Erythroblast (primary cell): ENCODE data around the gene ALKBH4.
"Not testable (repeated sequence)": the region's sequence is repeated elsewhere in the genome, so short reads cannot be mapped to it uniquely, and the experiment has no call there.

Source experiments
- DNase-seq, 2 experiments: peaks; one replicate each; lab custom pipeline; 2025; lab: John Stamatoyannopoulos, UW
- GATA1 ChIP-seq: IDR thresholded peaks from 2 replicates; pipeline ENCODE4 v1.6.1; 2011; ENCODE audit warnings: low read depth, mild to moderate bottlenecking, control low read depth, low read length, moderate library complexity
- POLR2A ChIP-seq: IDR thresholded peaks from 2 replicates; pipeline ENCODE4 v1.6.1; 2011; ENCODE audit warnings: mild to moderate bottlenecking, low read length

The ALKBH4 gene

DNA sequence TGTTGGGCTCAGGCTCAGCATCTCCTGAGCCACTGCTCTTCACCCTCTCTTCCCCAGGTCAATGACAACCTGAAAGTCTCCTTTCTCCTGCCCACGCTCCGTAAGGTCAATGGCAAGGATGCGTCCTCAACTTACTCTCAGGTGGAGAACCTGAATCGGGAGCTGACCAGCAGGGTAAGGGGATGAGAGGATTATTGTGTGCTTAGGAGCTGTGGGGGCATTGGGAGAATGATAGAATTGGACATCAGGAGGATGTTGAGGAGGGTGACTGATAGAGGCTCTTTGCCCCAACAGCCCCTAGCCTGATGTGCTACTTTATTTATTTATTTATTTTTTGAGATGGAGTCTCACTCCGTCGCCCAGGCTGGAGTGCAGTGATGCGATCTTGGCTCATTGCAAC is 1.4 kb upstream of the ALKBH4 start:
- no peak for TF ChIP-seq POLR2A
- TF ChIP-seq GATA1, result no peak
- no peak for DNase-seq

DNA sequence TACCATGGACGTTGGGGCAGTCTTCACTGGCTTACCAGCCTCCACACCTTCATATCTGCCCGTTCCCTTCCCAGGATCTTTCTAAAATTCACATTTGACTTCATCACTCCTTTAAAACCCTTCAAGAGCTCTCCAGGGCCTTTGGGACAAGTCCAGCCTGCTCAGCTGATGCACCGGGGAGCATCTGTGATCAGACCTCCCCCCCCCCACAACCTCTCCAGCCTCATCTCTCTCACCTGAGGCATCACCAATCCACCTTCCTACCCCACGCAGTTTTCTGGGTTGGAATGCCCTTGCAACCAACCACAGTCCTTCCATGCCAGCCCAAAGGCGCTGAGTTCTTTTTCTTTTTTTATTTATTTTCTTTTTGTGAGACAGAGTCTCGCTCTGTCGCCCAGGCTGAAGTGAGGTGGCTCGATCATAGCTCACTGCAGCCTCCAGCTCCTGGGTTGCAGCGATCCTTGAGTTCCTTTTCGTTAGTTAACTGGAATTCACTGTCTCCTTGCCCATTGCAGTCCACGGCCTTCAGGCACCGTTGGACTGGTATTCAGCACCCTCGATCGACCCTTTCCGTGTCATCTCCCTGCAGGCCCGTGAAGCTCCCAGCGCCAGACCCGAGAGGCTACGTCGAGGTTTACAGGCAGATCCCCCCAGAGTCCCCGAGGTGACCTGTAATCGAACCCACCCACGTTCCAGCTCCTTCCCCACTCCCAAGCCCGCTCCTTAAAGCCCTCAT is 654 bp downstream of the ALKBH4 start:
- peak; percentile 55 to 65 for DNase-seq

GRCh38 chr7:102460467-102460866 is 4.2 kb downstream of the ALKBH4 start:
- no peak for DNase-seq
- no peak for TF ChIP-seq POLR2A
- no peak for TF ChIP-seq GATA1

More for the DNA sequence above, 654 bp downstream of the ALKBH4 start:
- no peak for TF ChIP-seq POLR2A
- TF ChIP-seq GATA1, result no peak

DNA sequence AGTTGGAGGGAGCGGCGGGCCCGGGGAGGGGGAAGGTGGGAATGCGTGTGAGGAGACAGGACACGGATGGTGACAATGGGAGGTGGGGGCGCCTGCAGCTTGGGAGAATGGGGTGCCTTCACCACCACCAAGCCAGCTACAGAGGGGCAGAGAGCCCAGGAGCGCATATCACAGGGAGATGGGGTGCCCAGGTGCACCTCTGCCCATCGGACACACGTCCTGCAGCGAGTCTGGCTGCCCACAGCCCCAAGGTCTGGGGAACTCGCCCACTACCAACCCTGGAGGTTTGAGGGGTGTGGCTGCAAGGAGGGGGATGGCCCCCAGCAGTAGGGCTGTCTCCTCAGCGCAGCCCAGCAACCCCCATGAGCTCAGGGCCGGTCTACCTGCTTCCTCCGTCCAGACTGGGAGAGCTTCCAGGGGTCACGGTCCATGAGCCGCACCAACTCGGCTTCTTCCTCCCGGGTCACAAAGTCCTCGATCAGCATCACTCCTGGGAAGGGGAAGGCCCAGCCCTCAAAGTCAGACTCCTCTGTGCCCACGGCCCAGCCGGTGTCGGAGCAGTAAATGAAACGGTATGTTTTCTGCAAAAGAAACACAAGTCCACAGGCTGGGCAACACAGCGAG is 5.3 kb downstream of the ALKBH4 start:
- TF ChIP-seq GATA1 (no peak), POLR2A (no peak)
- DNase-seq, result no peak

GRCh38 chr7:102457352-102457924 is 7.2 kb downstream of the ALKBH4 start:
- no peak for TF ChIP-seq GATA1
- no peak for TF ChIP-seq POLR2A
- DNase-seq, result no peak

- no peak for DNase-seq
- TF ChIP-seq POLR2A, result no peak
- TF ChIP-seq GATA1, result no peak
These were observed 8.3 kb downstream of the ALKBH4 start for GRCh38 chr7:102456327-102456726.

DNA sequence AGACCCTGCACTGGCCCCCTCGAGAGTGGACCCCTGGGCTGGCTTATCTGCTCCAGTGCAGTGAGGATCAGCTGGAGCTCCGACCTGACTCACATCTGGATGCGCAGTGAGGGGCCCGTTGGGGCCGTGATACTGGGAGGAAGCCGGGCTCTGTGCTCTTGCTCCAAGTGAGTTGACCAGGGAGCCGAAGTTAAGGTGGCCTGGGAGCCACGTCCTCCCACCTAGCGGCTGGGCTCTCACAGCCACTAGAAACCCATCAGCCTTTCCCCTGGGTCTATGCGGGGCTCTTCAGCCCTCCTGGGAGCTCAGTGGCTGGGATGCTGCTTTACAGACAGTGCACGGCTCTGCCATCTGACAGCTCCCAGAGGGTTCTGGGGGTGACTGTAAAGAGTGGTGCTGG is 9.1 kb downstream of the ALKBH4 start:
- no peak for DNase-seq
- no peak for TF ChIP-seq POLR2A
- no peak for TF ChIP-seq GATA1

DNA sequence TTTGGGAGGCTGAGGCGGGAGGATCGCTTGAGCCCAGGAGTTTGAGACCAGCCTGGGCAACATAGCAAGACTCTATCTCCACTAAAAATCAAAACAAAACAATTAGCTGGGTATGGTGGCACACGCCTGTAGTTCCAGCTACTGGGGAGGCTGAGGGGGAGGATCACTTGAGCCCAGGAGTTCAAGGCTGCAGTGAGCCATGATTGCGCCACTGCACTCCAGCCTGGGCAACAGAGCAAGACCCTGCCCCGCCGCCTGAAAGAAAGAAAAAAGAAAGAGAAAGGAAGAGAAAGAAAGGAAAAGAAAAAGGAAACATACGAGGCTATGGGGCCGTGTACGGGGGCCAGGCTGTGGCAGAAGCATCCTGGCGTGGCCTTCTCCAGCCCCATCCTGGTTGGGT is 9.7 kb downstream of the ALKBH4 start:
- not testable (repeated sequence) for DNase-seq
- peak; percentile 14 for TF ChIP-seq POLR2A

DNA sequence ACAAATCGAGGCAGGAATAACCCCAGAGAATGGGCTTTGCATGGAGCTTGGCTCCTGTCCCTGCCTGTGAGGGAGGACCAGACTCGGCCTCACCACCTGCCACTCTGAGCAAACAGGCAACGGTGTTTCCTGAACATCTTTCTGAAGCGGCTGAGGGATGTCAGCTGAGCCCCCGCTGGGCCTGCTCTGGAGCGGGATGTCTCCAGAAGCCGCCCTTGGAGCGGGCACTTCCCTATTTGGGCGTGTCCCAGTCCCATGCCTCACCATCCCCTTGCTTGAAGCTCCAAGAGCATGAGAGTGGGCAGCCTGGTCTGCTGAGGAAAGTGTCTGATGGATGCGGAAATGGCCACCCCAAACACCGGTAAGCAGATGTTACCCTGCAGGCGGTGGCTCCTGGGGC is 10.2 kb downstream of the ALKBH4 start:
- no peak for DNase-seq
- TF ChIP-seq GATA1 (no peak), POLR2A (no peak)

GRCh38 chr7:102453319-102453718 is 11.3 kb downstream of the ALKBH4 start:
- TF ChIP-seq POLR2A, result no peak
- TF ChIP-seq GATA1, result no peak
- no peak for DNase-seq

- TF ChIP-seq POLR2A, result no peak
- TF ChIP-seq GATA1, result no peak
- no peak for DNase-seq
These were observed 12.2 kb downstream of the ALKBH4 start for GRCh38 chr7:102452451-102452850.

DNA sequence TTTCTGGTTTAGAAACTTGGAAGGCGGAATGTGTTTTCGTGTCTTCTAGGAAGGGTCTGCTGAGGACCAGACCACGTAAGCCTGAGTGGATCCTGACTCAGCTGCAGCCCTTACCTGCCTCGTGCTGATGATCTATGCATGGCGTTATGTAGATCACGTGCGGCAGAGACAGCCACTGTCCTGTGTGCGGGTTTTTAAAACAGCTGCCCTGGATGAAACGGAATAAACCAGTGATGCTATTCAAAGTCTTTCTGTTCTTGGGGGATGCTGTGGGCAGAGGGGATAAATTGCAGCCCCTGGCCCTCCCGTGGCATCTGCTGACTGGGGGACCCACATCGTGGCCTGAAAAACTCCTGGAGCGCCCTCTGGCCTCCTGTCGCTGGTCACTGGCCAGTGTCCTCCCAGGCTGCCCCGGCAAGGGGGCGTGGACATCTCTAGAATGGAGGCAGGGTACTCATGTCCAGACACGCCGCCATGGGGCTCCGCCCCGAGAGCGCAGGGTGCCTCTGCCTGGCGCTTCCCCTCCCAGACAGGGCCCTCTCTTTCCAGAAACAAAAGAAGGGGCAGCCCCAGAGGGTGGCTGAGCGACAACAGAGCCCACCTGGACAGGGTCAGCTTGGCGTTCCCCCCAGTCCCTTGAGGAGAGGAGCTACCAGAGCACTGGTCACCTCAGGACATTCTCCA is 13.2 kb downstream of the ALKBH4 start:
- no peak for TF ChIP-seq POLR2A
- DNase-seq, result no peak

- DNase-seq, result no peak
- TF ChIP-seq POLR2A (no peak), GATA1 (no peak)
These were observed 14.4 kb downstream of the ALKBH4 start for GRCh38 chr7:102450242-102450641.

- no peak for DNase-seq
- TF ChIP-seq GATA1, result no peak
- no peak for TF ChIP-seq POLR2A
These were observed 15.5 kb downstream of the ALKBH4 start for GRCh38 chr7:102449136-102449535.

DNA sequence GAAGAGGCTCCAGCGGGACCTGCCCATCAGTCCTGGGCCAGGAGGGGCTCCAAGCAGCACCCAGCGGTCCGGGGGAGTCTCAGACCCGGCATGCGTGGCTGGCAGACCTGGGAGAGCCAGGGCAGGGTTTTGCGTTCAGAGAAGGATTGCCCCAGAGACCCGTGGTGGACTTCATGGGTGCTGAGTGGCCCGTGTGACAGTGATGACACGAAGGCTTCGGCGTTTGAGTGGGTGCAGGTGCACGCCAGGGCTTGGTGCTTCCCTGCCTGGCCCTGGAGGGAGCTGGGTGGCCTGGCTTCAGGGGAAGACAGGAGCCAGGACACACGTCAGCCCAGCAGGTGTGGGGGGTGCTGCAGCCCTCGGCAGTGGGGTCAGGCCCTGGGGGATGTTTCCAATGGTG is 17.4 kb downstream of the ALKBH4 start:
- no peak for TF ChIP-seq GATA1
- no peak for TF ChIP-seq POLR2A
- no peak for DNase-seq
